NCI-H1105 (cell line): ENCODE measurements around the gene CYTH4.
"Not testable (repeated sequence)": the region's sequence is repeated elsewhere in the genome, so short reads cannot be mapped to it uniquely, and the experiment has no call there.

Experiments
- DNase-seq: peaks from one replicate; lab custom pipeline; 2025; lab: John Stamatoyannopoulos, UW

CYTH4 gene

GRCh38 chr22:37282385-37282677 lies at the start of gene CYTH4:
Gene CYTH4, plus strand, starts transcription at chr22:37282508. Its CDS starts 62 bp downstream, at chr22:37282570.
- no peak for DNase-seq

DNA sequence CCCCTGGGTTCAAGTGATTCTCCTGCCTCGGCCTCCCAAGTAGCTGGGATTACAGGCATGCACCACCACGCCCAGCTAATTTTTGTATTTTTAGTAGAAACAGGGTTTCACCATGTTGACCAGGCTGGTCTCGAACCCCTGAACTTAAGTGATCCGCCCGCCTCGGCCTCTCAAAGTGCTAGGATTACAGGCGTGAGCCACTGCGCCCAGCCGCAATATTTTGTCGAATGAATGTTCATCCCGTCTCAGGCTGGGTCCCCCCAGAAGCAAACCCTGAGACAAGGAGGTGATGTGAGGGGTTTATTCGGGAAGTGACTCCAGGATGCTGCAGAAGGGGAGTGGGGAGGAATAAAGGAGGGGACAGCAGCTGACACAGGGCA lies 48.9 kb upstream of the CYTH4 start:
- not testable (repeated sequence) for DNase-seq

GRCh38 chr22:37233751-37234631 lies 48.3 kb upstream of the CYTH4 start:
- DNase-seq: peak; percentile 6

DNA sequence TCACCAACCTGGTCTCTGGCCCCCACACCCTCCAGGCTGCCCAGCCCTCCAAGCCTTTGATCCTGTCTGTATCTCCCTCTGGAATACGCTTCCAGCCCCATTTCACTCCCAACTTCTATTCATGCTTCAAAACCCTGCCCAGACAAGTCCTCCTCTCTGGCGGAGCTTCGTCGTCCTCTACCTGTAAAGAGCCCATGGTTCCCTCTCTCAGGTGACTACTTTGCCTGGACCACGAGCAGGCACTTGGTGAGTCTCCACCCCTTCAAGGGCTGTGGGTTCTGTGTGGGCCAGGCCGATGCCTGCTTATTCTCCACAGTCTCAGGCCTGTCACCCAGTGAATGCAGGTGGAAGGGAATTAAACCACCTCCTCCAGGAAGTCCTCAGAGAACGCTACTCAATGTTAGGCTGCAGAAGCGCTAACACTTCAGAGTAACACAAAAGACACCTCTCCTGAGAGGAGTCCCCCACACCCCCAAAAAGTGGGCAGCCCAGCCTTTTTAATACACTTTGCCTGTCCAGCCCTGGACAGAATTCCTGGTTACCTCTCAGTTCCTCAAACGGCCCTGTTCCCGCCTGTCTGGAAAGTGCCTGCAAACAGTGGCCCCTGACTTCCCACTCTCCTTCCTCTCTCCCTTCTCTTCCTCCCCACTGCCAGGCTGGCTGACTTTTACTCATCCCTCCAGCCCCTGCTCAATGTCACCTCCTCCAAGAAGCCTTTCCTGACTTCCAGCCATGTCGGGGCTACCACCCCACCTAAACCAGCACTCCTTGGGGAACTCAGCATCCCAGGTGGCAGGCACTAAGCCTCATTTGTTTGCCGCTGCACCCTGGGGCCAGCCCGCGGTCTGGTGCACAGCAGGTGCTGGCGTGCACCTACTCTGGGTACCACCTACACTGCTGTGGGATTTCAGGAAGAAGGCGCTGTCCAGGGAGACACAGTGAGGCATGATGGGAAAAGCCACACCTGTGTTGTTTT lies 47.3 kb upstream of the CYTH4 start:
- DNase-seq: no peak

- no peak for DNase-seq
Observed at GRCh38 chr22:37235897-37236607, 46.3 kb upstream of the CYTH4 start.

- no peak for DNase-seq
Observed at GRCh38 chr22:37237371-37238268, 44.7 kb upstream of the CYTH4 start.

- no peak for DNase-seq
Observed at GRCh38 chr22:37239336-37240239, 42.7 kb upstream of the CYTH4 start.

- DNase-seq: no peak
Observed at GRCh38 chr22:37240240-37240940, 41.9 kb upstream of the CYTH4 start.

GRCh38 chr22:37240941-37241320 lies 41.4 kb upstream of the CYTH4 start:
- DNase-seq: no peak

GRCh38 chr22:37241351-37242142 lies 40.8 kb upstream of the CYTH4 start:
- no peak for DNase-seq

- no peak for DNase-seq
Observed at GRCh38 chr22:37242395-37242918, 39.9 kb upstream of the CYTH4 start.

GRCh38 chr22:37243402-37244113 lies 38.8 kb upstream of the CYTH4 start:
- no peak for DNase-seq

- DNase-seq: no peak
Observed at GRCh38 chr22:37244114-37244921, 38.0 kb upstream of the CYTH4 start, which contains the start of gene RAC2. Gene RAC2, minus strand, starts transcription at chr22:37244269. Its CDS starts 121 bp downstream, at chr22:37244148.

- no peak for DNase-seq
Observed at GRCh38 chr22:37244922-37245722, 37.2 kb upstream of the CYTH4 start.

DNA sequence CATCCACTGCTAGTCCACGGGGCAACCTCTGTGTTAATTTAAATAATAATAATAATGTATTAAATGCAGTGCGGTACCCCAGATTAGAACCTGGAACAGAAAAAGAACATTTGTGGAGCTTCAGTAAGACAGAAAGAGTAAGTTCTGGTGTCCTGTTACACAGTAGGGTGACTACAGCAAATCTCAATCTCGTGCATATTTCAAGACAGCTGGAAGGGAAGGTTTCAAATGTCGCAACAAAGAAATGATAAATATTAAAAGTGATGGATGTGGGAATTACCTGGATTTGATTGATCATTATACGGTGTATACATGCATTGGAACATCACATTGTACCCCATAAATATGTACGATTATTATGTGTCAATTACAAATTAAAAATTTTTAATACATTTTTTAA lies 36.6 kb upstream of the CYTH4 start:
- no peak for DNase-seq

DNA sequence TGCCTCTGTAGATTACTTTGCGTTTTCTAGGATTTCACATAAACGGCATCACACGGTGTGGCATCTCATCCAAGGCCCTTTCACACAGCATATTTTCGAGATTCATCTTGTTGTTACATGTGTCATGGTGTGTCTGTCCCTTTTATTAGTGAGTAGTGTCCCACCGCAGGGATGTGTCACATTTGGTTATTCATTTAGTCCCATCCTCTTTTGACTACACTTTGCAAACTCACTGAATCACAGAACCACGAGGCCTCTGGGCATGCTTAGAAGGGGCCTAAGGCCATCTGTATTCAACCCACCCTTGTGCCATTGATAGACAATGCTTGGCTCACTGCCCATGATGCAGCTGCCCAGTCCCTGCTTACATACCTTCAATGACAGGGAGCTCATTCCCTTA lies 34.1 kb upstream of the CYTH4 start:
- DNase-seq: no peak
